Fibroblast of lung (primary cell): ENCODE data around the gene WDR26. TPM values are rescaled to one million over a fixed set of nuclear protein-coding genes. Genes with fewer than 3 reads are reported as not detected.

Source experiments
- DNase-seq, 2 donors: peaks; one replicate each; pipeline versions ENCODE4 v3.0.0 to v3.0.0-alpha.2; 2010; ENCODE audit warnings: low read depth in 2 of 2
- H2AFZ ChIP-seq: 2 replicates; pipeline ENCODE4 v1.5.1; 2012; ENCODE audit warnings: low read length, control low read depth, inconsistent platforms
- H3K27ac ChIP-seq: 2 replicates; pipeline ENCODE4 v1.5.1; 2011; ENCODE audit warnings: low read length, control low read depth; ENCODE audit not compliant: insufficient read depth
- H3K27me3 ChIP-seq: 2 replicates; pipeline ENCODE4 v1.5.1; 2011; ENCODE audit warnings: mild to moderate bottlenecking, low read length; ENCODE audit not compliant: control insufficient read depth, insufficient read depth
- H3K36me3 ChIP-seq: 2 replicates; pipeline ENCODE4 v1.5.1; 2011; ENCODE audit warnings: low read length; ENCODE audit not compliant: control insufficient read depth, insufficient read depth
- H3K4me1 ChIP-seq: 2 replicates; pipeline ENCODE4 v1.5.1; 2011; ENCODE audit warnings: low read length; ENCODE audit not compliant: control insufficient read depth, insufficient read depth; ENCODE audit errors: extremely low read depth
- H3K4me2 ChIP-seq: 2 replicates; pipeline ENCODE4 v1.5.1; 2011; ENCODE audit warnings: low read length, control low read depth; ENCODE audit not compliant: insufficient read depth; ENCODE audit errors: extremely low read depth
- H3K4me3 ChIP-seq, 4 experiments: fragments of 200-600 bp in 1 of 4; sonication (generic) in 1 of 4; replicated peaks in 1 of 4; 2 replicates each; pipeline ENCODE4 v1.5.1; 2011 to 2016; ENCODE audit warnings: low read length in 4 of 4, low read depth in 3 of 4, mild to moderate bottlenecking in 3 of 4, control low read depth in 2 of 4, inconsistent platforms in 1 of 4, mixed read lengths in 1 of 4; ENCODE audit not compliant: insufficient read depth in 1 of 4; ENCODE audit errors: control extremely low read depth in 1 of 4
- H3K79me2 ChIP-seq: 2 replicates; pipeline ENCODE4 v1.5.1; 2012; ENCODE audit warnings: mild to moderate bottlenecking, low read length, inconsistent platforms; ENCODE audit not compliant: control insufficient read depth, insufficient read depth
- H3K9ac ChIP-seq: 2 replicates; pipeline ENCODE4 v1.5.1; 2011; ENCODE audit warnings: mild to moderate bottlenecking, low read length, control low read depth; ENCODE audit not compliant: insufficient read depth
- H3K9me3 ChIP-seq: 2 replicates; pipeline ENCODE4 v1.5.1; 2012; ENCODE audit warnings: low read depth, low read length; ENCODE audit not compliant: control insufficient read depth, insufficient read depth
- H4K20me1 ChIP-seq: 2 replicates; pipeline ENCODE4 v1.5.1; 2011; ENCODE audit warnings: low read length; ENCODE audit not compliant: control insufficient read depth, insufficient read depth; ENCODE audit errors: extremely low read depth
- EZH2 ChIP-seq: IDR thresholded peaks from 2 replicates; pipeline ENCODE4 v1.5.1; 2012; ENCODE audit warnings: low read length, control low read depth, mild to moderate bottlenecking; ENCODE audit errors: missing control alignments
- polyA plus RNA-seq, 2 donors: library from polyadenylated mRNA; depleted of rRNA in 1 of 2; stranded (reverse) in 1 of 2; unstranded in 1 of 2; fragments of >200 nt; gene quantifications; 2 replicates each; pipeline ENCODE4 v1.2.1, GENCODE V29; 2011 to 2012; ENCODE audit warnings: missing spikeins in 1 of 2
- total RNA-seq: library from RNA; depleted of rRNA; stranded (reverse); fragments of >200 nt; gene quantifications from 2 replicates; pipeline ENCODE4 v1.2.1, GENCODE V29; 2014
- TF ChIP-seq, protein P1 (sequence below), 2 donors: IDR thresholded peaks in 1 of 2; conservative IDR thresholded peaks in 1 of 2; 1 replicate in 1 of 2; 2 replicates in 1 of 2; pipeline ENCODE4 v1.5.1; 2011 to 2012; ENCODE audit warnings: low read length in 2 of 2, control low read depth in 1 of 2, inconsistent platforms in 1 of 2, low read depth in 1 of 2, mild to moderate bottlenecking in 1 of 2

Gene WDR26
- total and polyA plus RNA-seq, 2 donors (not counting 1 experiment from before 2014, with no cell fraction given): 70.4 to 83.4 TPM

DNA sequence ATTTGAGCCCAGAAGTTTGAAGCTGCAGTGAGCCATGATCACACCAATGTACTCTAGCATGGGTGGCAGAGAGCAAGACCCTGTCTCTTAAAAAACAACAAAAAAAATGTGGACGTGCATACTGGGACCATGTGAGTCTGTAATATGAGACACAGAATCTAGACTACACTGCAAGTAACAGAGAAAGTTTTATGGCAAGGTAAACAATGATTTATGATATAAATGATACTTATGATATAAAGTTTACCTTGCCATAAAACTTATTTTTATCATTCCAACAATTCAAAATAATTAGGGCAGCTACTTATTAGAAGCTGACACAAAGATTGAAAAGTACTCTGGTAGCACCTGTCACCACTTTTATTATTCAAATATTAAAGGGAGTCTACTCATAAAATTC lies 34.7 kb downstream of the WDR26 start:
- Histone ChIP-seq H3K9me3 (no peaks in the 10 kb centered on the region), H2AFZ (no peak overlapping the region), H4K20me1 (no peaks in the 10 kb centered on the region), H3K9ac (no peak overlapping the region), H3K79me2 (no peaks in the 10 kb centered on the region), H3K27ac (no peak overlapping the region), H3K4me1 (no peaks in the 10 kb centered on the region), H3K36me3 (peaks cover 8% of the 10 kb centered on the region), H3K4me3 (no peak overlapping the region), H3K4me2 (no peak overlapping the region), H3K27me3 (no peaks in the 10 kb centered on the region)
- no peak for DNase-seq
- TF ChIP-seq EZH2: no peak
- TF ChIP-seq, protein P1, sequence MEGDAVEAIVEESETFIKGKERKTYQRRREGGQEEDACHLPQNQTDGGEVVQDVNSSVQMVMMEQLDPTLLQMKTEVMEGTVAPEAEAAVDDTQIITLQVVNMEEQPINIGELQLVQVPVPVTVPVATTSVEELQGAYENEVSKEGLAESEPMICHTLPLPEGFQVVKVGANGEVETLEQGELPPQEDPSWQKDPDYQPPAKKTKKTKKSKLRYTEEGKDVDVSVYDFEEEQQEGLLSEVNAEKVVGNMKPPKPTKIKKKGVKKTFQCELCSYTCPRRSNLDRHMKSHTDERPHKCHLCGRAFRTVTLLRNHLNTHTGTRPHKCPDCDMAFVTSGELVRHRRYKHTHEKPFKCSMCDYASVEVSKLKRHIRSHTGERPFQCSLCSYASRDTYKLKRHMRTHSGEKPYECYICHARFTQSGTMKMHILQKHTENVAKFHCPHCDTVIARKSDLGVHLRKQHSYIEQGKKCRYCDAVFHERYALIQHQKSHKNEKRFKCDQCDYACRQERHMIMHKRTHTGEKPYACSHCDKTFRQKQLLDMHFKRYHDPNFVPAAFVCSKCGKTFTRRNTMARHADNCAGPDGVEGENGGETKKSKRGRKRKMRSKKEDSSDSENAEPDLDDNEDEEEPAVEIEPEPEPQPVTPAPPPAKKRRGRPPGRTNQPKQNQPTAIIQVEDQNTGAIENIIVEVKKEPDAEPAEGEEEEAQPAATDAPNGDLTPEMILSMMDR (conservative IDR thresholded peaks at IDR 0.05 in 1 of 2, IDR thresholded peaks at IDR 0.05 in 1 of 2; ENCODE audit: low read depth in 1 of 2, low read length in 2 of 2): no peak

DNA sequence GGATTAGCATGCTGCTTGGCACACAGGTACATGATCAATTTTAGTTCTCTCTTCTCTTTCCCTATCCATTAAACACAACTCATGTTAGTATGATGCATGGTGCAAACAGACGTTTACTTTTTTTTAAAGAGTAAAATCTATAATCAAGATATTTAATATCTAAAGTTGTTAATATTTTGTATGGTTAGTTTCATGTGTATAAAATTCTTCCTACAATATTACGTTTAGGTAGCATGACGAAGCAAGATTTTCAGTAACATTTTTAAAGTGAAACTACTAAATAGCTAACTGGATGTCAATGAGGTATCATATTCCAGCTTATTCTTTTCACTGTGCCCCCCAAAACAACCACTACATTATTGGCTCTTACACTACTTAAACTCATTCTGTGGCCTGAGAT lies 41.3 kb downstream of the WDR26 start:
- peaks cover 13% of the 10 kb centered on the region for H3K36me3 ChIP-seq

GRCh38 chr1:224392411-224393249 lies 42.0 kb downstream of the WDR26 start:
- TF ChIP-seq, protein P1 (conservative IDR thresholded peaks at IDR 0.05 in 1 of 2, IDR thresholded peaks at IDR 0.05 in 1 of 2; ENCODE audit: low read depth in 1 of 2, low read length in 2 of 2): no peak
- TF ChIP-seq EZH2: no peak
- H3K79me2 ChIP-seq: no peaks in the 10 kb centered on the region
- no peak overlapping the region for H3K27ac ChIP-seq
- no peak overlapping the region for H2AFZ ChIP-seq
- peak in 1 of 2 donors; percentile 29 for DNase-seq
- H3K4me2 ChIP-seq: no peak overlapping the region
- no peak overlapping the region for H3K4me3 ChIP-seq
- H3K9ac ChIP-seq: no peak overlapping the region
- H3K9me3 ChIP-seq: no peaks in the 10 kb centered on the region
- H3K36me3 ChIP-seq: peaks cover 10% of the 10 kb centered on the region
- H3K27me3 ChIP-seq: no peaks in the 10 kb centered on the region
- no peaks in the 10 kb centered on the region for H4K20me1 ChIP-seq
- no peaks in the 10 kb centered on the region for H3K4me1 ChIP-seq

More for the DNA sequence above, 41.3 kb downstream of the WDR26 start:
- H3K4me3 ChIP-seq: no peak overlapping the region
- H3K9me3 ChIP-seq: no peaks in the 10 kb centered on the region
- no peak overlapping the region for H3K4me2 ChIP-seq
- H3K27me3 ChIP-seq: no peaks in the 10 kb centered on the region
- TF ChIP-seq EZH2: no peak
- TF ChIP-seq, protein P1 (conservative IDR thresholded peaks at IDR 0.05 in 1 of 2, IDR thresholded peaks at IDR 0.05 in 1 of 2; ENCODE audit: low read depth in 1 of 2, low read length in 2 of 2): no peak
- H3K27ac ChIP-seq: no peak overlapping the region
- H3K9ac ChIP-seq: no peak overlapping the region
- H2AFZ ChIP-seq: no peak overlapping the region
- no peak for DNase-seq
- no peaks in the 10 kb centered on the region for H3K79me2 ChIP-seq
- H3K4me1 ChIP-seq: no peaks in the 10 kb centered on the region
- no peaks in the 10 kb centered on the region for H4K20me1 ChIP-seq
